Gastrocnemius medialis (tissue), 4 donors: ENCODE results near the gene TRIO.

ENCODE experiments used
- POLR2A ChIP-seq, 2 donors: fragments of 450-650 bp; IDR thresholded peaks; one replicate each; pipeline ENCODE4 v1.6.1; 2017; ENCODE audit warnings: antibody characterized with exemption in 2 of 2, mild to moderate bottlenecking in 2 of 2, moderate library complexity in 2 of 2
- TF ChIP-seq, protein P1 (sequence below), 5 experiments: fragments of 450-650 bp in 3 of 5; fragments of 200-600 bp in 2 of 5; sonication (generic) in 2 of 5; IDR thresholded peaks in 4 of 5; conservative IDR thresholded peaks in 1 of 5; 1 replicate in 4 of 5; 2 replicates in 1 of 5; pipeline ENCODE4 v1.5.1; 2016 to 2019; ENCODE audit warnings: antibody characterized with exemption in 5 of 5, mild to moderate bottlenecking in 3 of 5, moderate library complexity in 3 of 5

- TF ChIP-seq, protein P1, sequence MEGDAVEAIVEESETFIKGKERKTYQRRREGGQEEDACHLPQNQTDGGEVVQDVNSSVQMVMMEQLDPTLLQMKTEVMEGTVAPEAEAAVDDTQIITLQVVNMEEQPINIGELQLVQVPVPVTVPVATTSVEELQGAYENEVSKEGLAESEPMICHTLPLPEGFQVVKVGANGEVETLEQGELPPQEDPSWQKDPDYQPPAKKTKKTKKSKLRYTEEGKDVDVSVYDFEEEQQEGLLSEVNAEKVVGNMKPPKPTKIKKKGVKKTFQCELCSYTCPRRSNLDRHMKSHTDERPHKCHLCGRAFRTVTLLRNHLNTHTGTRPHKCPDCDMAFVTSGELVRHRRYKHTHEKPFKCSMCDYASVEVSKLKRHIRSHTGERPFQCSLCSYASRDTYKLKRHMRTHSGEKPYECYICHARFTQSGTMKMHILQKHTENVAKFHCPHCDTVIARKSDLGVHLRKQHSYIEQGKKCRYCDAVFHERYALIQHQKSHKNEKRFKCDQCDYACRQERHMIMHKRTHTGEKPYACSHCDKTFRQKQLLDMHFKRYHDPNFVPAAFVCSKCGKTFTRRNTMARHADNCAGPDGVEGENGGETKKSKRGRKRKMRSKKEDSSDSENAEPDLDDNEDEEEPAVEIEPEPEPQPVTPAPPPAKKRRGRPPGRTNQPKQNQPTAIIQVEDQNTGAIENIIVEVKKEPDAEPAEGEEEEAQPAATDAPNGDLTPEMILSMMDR (IDR thresholded peaks at IDR 0.05 in 4 of 5, conservative IDR thresholded peaks at IDR 0.05 in 1 of 5), result no peak
- TF ChIP-seq POLR2A (IDR thresholded peaks at IDR 0.05), result no peak
These were observed 331.9 kb downstream of the TRIO start for GRCh38 chr5:14475045-14475444.
